Urothelium cell line (cell line): ENCODE data around the gene NPC1.
"Not testable (repeated sequence)": the region's sequence is repeated elsewhere in the genome, so short reads cannot be mapped to it uniquely, and the experiment has no call there.

Experiments used
- DNase-seq: peaks from one replicate; pipeline ENCODE4 v3.0.0; 2011; ENCODE audit warnings: low spot score, mixed read lengths
- FAIRE-seq: peaks from 2 replicates; lab custom pipeline; 2011; peaks lifted over from hg19 to GRCh38; lab: Jason Lieb, UNC

NPC1 gene

DNA sequence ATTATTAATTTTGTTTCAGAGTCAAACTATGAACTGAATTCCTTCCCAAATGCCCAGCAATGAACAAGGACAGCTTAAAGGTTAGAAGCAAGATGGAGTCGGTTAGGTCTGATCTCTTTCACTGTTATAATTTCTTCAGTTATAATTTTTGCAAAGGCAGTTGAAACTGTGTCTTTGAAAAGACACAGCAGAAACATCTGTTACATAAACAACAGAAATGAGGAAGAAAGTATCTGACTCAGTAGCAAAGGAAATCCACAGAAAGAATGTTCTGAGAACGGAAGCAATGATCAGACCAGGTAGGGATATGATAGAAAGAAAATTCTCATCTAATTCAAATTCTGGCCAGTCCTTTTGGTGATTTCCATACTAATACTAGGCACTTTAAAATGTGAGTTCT lies 88.2 kb downstream of the NPC1 start:
- no peak for DNase-seq

DNA sequence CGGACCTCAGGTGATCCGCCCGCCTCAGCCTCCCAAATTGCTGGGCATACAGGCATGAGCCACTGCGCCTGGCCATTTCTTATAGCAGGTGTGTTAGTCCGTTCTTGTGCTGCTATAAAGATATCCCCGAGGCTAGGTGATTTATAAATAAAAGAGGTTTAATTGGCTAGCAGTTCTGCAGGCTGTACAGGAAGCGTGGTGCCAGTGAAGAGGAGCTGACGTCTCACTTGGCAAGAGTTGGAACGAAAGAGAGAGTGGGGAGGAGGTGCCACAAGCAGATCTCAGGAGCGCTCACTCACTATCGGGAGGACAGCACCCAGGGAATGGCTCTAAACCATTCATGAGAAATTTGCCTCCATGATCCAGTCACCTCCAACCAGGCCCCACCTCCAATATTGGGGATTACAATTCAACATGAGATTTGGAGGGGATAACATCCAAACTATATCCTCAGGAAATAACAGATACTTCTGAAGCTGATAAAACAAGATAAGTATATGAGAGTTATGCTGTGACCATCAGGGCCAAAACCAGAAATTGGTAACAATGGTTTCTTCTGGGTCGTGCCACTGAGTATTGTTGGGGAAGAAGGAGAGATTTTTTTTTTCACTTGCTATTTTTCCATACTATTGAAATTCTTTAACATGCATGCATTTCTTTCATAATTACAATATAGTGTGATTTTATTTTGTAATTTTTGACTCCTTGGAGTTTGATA lies 90.4 kb downstream of the NPC1 start:
- FAIRE-seq (no peak), DNase-seq (no peak)

More for the DNA sequence above, 88.2 kb downstream of the NPC1 start:
- FAIRE-seq: no peak

DNA sequence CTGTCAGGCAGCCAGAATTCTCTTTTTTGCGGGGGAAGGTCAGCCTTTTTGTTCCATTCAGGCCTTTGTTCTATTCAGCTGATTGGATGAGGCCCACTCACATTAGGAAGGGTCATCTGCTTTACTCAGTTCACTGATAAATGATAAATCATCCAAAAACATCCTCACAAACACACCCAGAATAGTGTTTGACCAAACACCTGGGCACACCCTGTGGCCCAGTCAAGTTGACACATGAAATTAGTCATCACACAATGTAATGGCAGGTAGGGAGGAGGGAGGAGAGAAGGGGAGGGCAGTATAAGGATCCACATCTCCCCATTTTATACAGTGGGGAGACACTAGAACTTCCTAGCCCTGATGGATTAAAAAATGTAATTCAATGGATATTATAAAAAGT lies 91.3 kb downstream of the NPC1 start:
- FAIRE-seq (no peak), DNase-seq (no peak)

DNA sequence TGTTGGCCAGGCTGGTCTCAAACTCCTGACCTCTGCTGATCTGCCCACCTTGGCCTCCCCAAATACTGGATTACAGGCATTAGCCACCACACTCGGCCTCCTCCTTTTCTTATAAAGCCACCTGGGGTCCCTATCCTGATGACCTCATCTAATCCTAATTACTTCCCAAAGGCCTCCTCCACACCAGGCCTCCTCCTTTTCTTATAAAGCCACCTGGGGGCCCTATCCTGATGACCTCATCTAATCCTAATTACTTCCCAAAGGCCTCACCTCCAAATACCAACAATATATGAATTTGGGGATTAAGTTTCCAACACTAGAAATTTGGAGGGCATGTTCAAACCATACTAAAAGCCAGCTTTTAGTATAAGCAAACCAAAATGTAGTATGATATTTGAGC lies 92.7 kb downstream of the NPC1 start:
- no peak for FAIRE-seq
- no peak for DNase-seq

DNA sequence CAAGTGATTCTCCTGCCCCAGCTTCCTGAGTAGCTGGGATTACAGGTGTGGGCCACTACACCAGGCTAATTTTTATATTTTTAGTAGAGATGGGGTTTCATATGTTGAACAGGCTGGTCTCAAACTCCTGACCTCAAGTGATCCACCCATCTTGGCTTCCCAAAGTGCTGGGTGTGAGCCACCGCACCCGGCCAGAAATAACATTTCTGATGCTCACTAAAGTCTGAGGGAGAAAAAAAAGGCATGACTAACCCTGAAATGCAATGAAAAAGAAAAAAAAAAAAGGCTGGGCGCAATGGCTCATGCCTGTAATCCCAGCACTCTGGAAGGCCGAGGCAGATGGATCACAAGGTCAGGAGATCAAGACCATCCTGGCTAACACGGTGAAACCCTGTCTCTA lies 96.7 kb downstream of the NPC1 start:
- FAIRE-seq, DNase-seq: not testable (repeated sequence)

DNA sequence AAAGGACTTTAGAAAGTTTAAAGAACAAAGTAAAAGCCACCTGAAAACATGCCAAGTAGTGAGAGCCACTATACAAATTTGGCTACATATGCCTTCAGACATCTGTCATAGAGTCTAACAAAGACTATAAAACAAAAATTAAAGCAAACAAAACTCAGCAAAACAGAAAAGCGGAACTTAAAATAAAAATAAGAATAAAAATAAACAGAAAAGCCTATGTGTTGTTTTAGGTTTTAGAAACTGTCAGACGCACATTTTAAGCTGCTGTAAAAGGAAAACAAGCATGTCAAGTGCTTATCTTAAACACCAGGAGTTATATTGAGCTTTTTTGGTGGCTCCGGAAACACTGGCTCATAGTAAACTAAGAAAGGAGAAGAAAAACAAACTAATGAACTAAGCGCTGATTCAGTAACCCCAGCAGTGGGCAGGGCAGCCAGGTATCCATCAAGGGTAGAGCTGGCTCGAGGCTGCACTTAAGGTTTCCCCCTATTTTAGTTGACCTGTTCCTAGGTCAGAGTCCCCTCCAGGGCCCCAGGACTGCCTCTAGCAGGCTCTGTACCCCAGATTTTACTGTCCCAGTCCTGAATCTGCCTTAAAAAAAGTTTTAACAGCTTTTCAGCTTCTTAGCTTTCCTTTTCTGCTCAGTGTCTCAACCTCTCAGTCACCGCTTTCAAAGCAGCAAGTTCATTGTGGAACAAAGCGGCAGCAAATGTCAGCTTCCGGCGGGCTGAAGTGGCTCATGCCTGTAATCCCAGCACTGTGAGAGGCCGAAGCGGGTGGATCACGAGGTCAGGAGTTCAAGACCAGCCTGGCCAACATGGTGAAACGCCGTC lies 98.4 kb downstream of the NPC1 start:
- DNase-seq (no peak), FAIRE-seq (no peak)

DNA sequence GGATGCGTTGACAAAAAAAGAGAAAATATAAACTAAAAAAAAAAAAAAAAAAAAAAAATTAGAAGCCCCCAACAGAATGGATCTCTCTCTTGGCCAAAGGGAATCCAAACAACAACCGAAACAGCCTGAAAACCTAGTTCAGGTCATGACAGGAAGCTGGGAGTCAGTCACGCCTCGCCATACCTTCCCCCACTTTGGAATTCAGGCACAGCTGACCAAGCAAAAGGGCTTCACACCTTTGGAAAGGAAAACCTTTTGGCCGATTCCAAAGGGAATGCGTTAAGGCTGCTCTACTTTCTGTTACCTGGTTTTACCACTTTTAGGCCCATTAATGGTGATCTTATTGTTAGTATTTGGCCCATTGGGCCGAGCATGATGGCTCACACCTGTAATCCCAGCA lies 100.9 kb downstream of the NPC1 start:
- FAIRE-seq (no peak), DNase-seq (no peak)

DNA sequence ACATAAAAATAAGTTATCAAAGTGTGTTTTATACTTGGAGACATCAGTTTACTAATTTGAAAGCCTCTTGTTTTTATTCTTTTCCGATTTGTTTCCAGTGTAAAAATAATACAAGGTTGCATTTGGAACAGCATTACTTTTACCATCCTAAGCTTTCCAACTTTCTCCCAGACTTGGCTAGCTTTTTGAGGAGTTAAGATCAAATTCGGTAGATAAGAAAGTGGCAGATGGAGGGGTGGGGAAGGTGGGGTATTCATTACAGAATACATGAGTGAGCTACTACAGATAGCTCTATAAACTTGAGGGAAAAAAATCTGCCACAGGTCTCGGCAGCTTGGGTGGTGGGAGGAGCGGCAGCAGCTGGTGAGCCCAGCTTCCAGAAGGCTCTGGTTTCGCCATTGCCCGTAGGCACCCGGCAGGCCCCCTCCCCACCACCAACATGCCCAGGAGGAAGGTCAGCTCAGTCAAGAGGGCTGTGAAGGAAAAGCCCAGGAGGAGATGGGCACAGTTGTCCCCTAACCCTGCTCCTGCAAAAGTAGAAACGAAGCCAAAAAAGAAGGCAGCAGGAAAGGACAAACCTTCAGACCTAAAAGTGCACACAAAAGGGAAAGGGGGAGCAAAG lies 101.6 kb downstream of the NPC1 start:
- FAIRE-seq: no peak

More for the DNA sequence above, 101.6 kb downstream of the NPC1 start:
- no peak for DNase-seq
